ENCODE results near the gene NR2E3. TPM values are rescaled to one million over a fixed set of nuclear protein-coding genes. Genes with fewer than 3 reads are reported as not detected.

Gene NR2E3
- total and polyA plus RNA-seq, 11 donors: 0.07 to 0.25 (median 0.16) TPM; not detected in 7

DNA sequence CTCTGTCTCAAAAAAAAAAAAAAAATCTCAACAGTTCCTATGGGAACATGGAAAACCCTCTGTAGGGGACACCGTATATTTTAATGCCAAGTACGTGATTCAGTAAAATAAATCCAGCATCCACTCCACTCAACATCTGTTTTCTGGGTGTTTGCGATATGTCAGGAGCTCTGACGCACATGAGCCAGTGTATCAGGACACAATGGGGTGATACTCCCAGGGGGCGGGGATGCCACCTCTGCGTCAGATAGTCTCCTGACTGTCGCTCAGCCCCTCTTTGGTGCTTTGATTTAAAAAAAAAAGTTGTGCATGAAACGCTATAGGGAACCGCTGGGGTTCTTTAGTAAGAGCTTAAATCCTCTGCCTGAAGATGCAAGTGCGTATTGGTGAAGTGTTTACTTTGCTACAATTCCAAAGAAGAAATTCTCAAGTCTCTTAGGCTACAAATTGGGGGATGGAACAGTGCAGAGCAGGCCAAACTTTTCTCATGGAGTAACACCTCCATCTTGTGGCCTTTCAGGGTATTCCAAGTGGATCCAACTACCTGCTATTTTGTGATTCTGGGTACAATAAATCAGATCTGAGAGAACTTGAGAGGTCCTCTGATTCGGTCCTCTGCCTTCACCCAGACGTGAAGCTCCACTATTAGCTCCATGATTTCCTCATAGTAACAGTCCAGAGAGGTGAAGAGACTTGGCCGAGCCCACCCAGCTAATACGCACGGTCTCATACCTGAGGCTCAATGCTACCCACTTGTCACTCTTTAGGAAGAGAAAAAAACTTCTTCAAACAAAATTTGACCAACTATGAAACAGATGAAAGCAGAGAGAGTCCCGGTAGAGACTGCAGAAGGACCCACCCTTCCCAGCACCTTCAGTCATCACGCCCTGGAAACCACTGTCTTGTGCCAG lies 9.3 kb upstream of the NR2E3 start:
- H3K4me3 ChIP-seq: no peak overlapping the region
- no peak overlapping the region for H3K27ac ChIP-seq
- 61 to 65% (median 62%) methylated on average over 17 of the region's 17 CpGs for WGBS, 4 donors
- H3K9me3 ChIP-seq: no peaks in the 10 kb centered on the region
- no peak for DNase-seq
- H3K36me3 ChIP-seq: no peaks in the 10 kb centered on the region
- no peak for TF ChIP-seq POLR2A (IDR thresholded peaks at IDR 0.05)
- TF ChIP-seq, protein P1, sequence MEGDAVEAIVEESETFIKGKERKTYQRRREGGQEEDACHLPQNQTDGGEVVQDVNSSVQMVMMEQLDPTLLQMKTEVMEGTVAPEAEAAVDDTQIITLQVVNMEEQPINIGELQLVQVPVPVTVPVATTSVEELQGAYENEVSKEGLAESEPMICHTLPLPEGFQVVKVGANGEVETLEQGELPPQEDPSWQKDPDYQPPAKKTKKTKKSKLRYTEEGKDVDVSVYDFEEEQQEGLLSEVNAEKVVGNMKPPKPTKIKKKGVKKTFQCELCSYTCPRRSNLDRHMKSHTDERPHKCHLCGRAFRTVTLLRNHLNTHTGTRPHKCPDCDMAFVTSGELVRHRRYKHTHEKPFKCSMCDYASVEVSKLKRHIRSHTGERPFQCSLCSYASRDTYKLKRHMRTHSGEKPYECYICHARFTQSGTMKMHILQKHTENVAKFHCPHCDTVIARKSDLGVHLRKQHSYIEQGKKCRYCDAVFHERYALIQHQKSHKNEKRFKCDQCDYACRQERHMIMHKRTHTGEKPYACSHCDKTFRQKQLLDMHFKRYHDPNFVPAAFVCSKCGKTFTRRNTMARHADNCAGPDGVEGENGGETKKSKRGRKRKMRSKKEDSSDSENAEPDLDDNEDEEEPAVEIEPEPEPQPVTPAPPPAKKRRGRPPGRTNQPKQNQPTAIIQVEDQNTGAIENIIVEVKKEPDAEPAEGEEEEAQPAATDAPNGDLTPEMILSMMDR (IDR thresholded peaks at IDR 0.05): peak; percentile 72 to 91 (median 84)
- H3K4me1 ChIP-seq: peaks cover 0 to 8% (median 2%) of the 10 kb centered on the region in 12 donors
- intact Hi-C loops (cut with DNase I): loop anchor here (1.0 to 10.0 kb wide), 13 partner anchors 56 to 686 kb away; partner anchors contain the start of gene THSD4 (in 2 of the 10)
- H3K27me3 ChIP-seq: no peaks in the 10 kb centered on the region
- ATAC-seq: peak; percentile 57 to 84 (median 82)

GRCh38 chr15:71801935-71802655 lies 8.3 kb upstream of the NR2E3 start:
- no peaks in the 10 kb centered on the region for H3K9me3 ChIP-seq
- no peak overlapping the region for H3K4me3 ChIP-seq
- ATAC-seq: no peak
- H3K4me1 ChIP-seq: peaks cover 0 to 11% (median 3%) of the 10 kb centered on the region in 12 donors
- no peak overlapping the region for H3K27ac ChIP-seq
- WGBS, 4 donors: 92 to 96% (median 95%) methylated on average over 23 to 24 of the region's 24 CpGs
- DNase-seq: no peak
- TF ChIP-seq, protein P1 (IDR thresholded peaks at IDR 0.05): no peak
- no peak for TF ChIP-seq POLR2A (IDR thresholded peaks at IDR 0.05)
- intact Hi-C loops (cut with DNase I): loop anchor here (2.0 to 10.0 kb wide), 12 partner anchors 57 to 687 kb away; partner anchors contain the start of gene THSD4 (in 2 of the 10)
- H3K36me3 ChIP-seq: no peaks in the 10 kb centered on the region
- no peaks in the 10 kb centered on the region for H3K27me3 ChIP-seq

- DNase-seq (no peak), ATAC-seq (no peak)
- peaks cover 0 to 17% (median 6%) of the 10 kb centered on the region in 12 donors for H3K4me1 ChIP-seq
- intact Hi-C loops (cut with DNase I): loop anchor here in 9 of 10 donors (5.0 to 10.0 kb wide), 7 partner anchors 58 to 688 kb away; partner anchors contain the start of gene THSD4 (in 2 of the 9)
- H3K27me3 ChIP-seq: peaks cover 0 to 5% (median 0%) of the 10 kb centered on the region in 9 donors
- no peaks in the 10 kb centered on the region for H3K9me3 ChIP-seq
- TF ChIP-seq, protein P1 (IDR thresholded peaks at IDR 0.05): peak in 6 of 12 donors; percentile 18 to 34 (median 28)
- TF ChIP-seq POLR2A (IDR thresholded peaks at IDR 0.05): no peak
- WGBS, 4 donors: 53 to 65% (median 60%) methylated on average over 21 of the region's 21 CpGs
- H3K4me3 ChIP-seq: no peak overlapping the region
- H3K36me3 ChIP-seq: no peaks in the 10 kb centered on the region
- H3K27ac ChIP-seq: no peak overlapping the region
Measured at GRCh38 chr15:71802770-71803169, 7.6 kb upstream of the NR2E3 start.

Measured in heart left ventricle (tissue), 16 donors.